HUES6 (cell line): ENCODE measurements around the gene CGNL1.
A peak's percentile ranks its signal among the peaks of the same experiment; 100 is the strongest.

ENCODE experiments used
- H3K27ac ChIP-seq: 2 replicates; pipeline ENCODE4 v1.7.0; 2013; ENCODE audit warnings: low read depth, mild to moderate bottlenecking, low read length, inconsistent platforms
- H3K27me3 ChIP-seq: 2 replicates; pipeline ENCODE4 v1.6.1; 2013; ENCODE audit warnings: low read length; ENCODE audit not compliant: control insufficient read depth, insufficient read depth
- H3K36me3 ChIP-seq: 2 replicates; pipeline ENCODE4 v1.6.1; 2013; ENCODE audit warnings: low read length; ENCODE audit not compliant: control insufficient read depth, insufficient read depth
- H3K4me1 ChIP-seq: 2 replicates; pipeline ENCODE4 v1.6.1; 2013; ENCODE audit warnings: low read length; ENCODE audit not compliant: control insufficient read depth, insufficient read depth
- H3K4me3 ChIP-seq: 2 replicates; pipeline ENCODE4 v1.5.1; 2013; ENCODE audit warnings: low read depth, low read length
- H3K9ac ChIP-seq: one replicate; pipeline ENCODE4 v1.6.1; 2013; ENCODE audit warnings: mild to moderate bottlenecking, low read length
- H3K9me3 ChIP-seq: 2 replicates; pipeline ENCODE4 v1.6.1; 2013; ENCODE audit warnings: low read depth, low read length; ENCODE audit not compliant: control insufficient read depth, insufficient read depth

CGNL1 gene

DNA sequence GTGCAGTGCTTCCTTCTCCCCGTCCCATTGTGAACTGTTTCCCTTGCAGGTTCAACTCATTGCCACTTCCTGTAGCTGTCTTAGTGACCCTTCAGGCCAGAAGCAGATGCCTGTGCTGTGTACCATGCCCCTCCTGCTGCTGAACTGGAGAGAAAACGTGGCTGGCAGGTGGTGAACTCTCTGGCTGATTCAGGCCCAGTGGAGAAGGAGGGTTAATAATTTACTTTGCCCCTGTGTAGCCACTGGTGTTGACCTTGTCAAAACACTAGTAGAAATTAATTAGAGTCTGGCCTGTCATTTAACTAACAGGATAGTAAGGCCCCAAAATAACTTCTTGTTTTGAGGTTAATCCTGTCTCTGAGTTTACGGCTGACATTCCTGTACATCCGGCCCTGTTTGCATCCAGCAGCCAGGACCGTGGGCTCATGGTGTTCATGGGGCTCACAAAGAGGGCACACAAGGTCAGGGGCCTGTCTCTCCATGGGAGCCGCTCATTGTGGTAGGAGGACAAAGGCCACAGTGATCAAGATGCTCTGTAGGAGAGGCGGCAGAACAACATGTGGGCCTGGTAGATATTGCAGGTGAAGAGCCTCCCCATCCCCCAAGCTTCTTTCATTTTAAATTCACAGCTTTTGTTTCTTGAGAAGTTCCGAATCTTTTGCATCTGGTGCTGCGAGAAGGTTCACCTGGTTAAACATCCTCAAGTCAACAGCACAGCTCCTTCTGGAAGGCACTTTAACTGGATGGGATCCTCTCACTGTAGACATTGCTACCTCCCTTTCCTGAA, 101.6 kb downstream of the CGNL1 start:
- no peak overlapping the region for H3K9ac ChIP-seq
- H3K4me1 ChIP-seq, result peaks cover 21% of the 10 kb centered on the region
- no peak overlapping the region for H3K27ac ChIP-seq
- H3K4me3 ChIP-seq, result no peak overlapping the region
- H3K27me3 ChIP-seq, result no peaks in the 10 kb centered on the region
- no peaks in the 10 kb centered on the region for H3K9me3 ChIP-seq
- peaks cover 25% of the 10 kb centered on the region for H3K36me3 ChIP-seq

DNA sequence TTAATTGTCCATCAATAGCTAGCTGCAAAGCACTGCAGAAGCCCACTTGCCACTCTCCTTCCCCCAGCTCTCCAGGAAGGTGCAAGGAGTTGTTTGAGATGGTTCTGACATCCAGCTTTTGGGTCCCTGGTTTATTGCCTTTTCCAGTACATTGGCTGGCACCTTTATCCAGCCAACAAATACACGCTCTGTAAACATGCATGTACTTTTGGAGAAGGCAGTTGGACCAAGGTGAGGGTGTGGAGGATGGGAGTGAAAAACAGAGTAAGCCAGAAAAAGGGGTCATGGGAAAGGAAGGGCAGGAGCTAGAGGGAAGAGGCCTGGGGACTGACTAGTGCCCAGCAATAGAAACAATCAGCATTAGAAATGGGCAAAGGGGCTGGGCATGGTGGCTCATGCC, 102.7 kb downstream of the CGNL1 start:
- H3K9ac ChIP-seq, result no peak overlapping the region
- H3K9me3 ChIP-seq, result no peaks in the 10 kb centered on the region
- no peaks in the 10 kb centered on the region for H3K27me3 ChIP-seq
- H3K4me1 ChIP-seq, result peaks cover 21% of the 10 kb centered on the region
- peaks cover 17% of the 10 kb centered on the region for H3K36me3 ChIP-seq
- H3K4me3 ChIP-seq, result no peak overlapping the region
- no peak overlapping the region for H3K27ac ChIP-seq

DNA sequence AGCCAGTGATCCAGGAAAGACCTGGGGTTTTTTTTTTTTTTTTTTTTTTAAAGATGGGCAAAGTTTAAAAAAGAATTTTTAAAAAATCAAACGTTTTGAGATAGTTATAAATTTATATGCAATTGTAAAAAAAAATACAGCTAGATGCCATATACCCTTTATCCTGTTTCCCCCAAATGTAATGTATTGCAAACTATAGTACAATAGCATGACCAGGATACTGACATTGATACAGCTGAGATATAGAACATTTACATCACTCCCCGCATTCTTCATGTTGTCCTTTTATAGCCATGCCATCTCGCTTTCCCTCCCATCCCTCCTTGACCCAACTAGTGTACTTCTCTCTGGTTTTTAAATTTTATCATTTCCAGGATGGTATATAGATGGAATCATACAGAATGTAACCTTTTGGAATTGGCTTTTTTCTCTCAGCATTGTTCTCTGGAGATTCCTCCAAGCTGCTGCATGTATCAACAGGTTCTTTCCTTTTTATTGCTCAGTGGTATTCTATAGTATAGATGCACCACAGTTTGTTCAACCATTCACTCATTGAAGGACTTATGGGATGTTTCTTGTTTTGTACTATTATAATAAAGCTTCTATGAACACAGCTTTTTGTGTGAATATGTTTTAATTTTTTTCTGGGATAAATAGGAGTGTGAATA, 104.9 kb downstream of the CGNL1 start:
- Histone ChIP-seq H3K9me3 (no peaks in the 10 kb centered on the region), H3K4me3 (no peak overlapping the region), H3K27ac (no peak overlapping the region), H3K4me1 (peaks cover 31% of the 10 kb centered on the region), H3K27me3 (no peaks in the 10 kb centered on the region), H3K9ac (no peak overlapping the region), H3K36me3 (peaks cover 7% of the 10 kb centered on the region)

DNA sequence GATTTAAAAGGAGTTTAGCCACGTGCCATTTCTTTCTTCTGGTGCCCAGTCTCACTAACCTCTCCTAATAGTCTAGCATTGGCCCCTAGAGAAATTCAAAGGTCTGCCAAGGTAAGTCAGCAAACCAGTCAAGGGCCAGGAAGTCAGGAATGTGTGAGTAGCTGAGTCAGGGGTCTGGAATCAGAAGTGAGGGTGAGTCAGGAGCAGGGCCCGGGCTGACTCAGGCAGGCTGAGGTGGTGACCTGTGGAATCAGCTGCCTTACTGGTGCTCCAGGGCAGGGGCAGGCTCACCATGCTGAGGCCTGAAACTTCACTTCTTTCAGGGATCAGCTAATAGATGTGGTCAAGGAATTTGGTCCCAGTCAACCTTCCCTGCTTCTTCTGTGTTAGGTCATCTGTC, 109.6 kb downstream of the CGNL1 start:
- Histone ChIP-seq H3K27ac (peak overlapping the region; percentile 22; the same call in 1 of the 2 replicates), H3K9ac (no peak overlapping the region), H3K36me3 (peaks cover 5% of the 10 kb centered on the region; the same call in 1 of the 2 replicates), H3K4me3 (no peak overlapping the region), H3K9me3 (no peaks in the 10 kb centered on the region), H3K4me1 (peaks cover 15% of the 10 kb centered on the region), H3K27me3 (no peaks in the 10 kb centered on the region)

DNA sequence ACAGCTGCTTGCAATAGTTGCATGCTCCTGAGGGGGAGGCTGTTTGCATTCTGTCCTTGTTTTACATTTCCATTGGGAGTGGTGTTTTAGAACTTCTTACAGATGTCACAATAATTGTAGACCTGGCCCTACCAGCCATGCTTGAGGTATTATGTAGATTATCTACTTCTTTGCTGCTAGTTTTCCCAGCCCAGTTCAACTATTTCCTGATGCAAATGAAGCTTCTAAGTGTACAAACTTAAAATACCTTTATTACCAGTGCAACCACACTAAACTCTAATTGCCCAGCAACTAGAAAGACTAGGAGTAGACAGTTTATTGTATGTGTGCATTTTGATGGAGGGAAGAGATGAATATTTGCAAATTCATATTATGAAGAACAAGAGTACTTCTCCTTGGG, 110.5 kb downstream of the CGNL1 start:
- no peak overlapping the region for H3K27ac ChIP-seq
- no peak overlapping the region for H3K4me3 ChIP-seq
- peaks cover 5% of the 10 kb centered on the region; the same call in 1 of the 2 replicates for H3K36me3 ChIP-seq

DNA sequence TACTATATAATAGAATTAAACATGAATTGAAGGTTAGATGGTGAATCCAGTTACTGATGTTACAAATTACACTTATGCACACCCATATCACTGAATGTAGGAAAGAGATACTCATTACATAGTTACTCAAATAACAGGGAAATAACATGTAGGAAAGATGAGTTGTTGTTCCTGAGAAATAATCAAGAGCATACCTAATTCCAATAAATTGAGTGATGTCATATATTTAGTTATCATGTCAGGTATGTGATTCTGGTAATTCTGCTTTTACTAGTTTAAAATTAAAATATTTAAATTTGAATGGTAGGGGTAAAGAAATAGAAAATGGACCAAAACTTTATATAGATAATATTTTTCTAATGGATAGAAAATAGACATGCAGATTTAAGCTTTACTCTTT, 112.8 kb downstream of the CGNL1 start:
- Histone ChIP-seq H3K27me3 (no peaks in the 10 kb centered on the region), H3K4me3 (no peak overlapping the region), H3K36me3 (peaks cover 7% of the 10 kb centered on the region), H3K27ac (no peak overlapping the region), H3K9ac (no peak overlapping the region), H3K9me3 (no peaks in the 10 kb centered on the region), H3K4me1 (peaks cover 15% of the 10 kb centered on the region)

More for the DNA sequence above, 110.5 kb downstream of the CGNL1 start:
- no peak overlapping the region for H3K9ac ChIP-seq
- H3K9me3 ChIP-seq, result no peaks in the 10 kb centered on the region
- no peaks in the 10 kb centered on the region for H3K27me3 ChIP-seq
- H3K4me1 ChIP-seq, result peaks cover 15% of the 10 kb centered on the region

DNA sequence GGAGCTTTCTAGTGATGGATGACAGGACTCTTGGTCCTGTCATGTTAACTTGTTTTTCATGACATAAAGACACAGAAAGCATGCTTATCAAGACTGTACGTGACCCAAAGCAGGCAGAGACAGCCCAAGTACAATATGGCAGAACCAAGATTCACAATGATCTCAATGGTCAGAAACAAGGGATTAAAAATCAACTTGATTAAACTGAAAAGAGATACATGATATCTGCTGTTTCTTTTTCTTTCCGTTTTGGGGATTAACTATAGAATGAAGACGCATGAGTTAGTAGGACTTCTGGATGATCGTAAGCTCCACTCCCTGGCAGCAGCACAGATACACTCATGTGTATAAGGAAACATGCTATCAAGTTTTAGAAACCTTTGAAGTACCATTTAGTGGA, 117.0 kb downstream of the CGNL1 start:
- peaks cover 17% of the 10 kb centered on the region; the same call in 1 of the 2 replicates for H3K4me1 ChIP-seq
- H3K27me3 ChIP-seq, result no peaks in the 10 kb centered on the region

DNA sequence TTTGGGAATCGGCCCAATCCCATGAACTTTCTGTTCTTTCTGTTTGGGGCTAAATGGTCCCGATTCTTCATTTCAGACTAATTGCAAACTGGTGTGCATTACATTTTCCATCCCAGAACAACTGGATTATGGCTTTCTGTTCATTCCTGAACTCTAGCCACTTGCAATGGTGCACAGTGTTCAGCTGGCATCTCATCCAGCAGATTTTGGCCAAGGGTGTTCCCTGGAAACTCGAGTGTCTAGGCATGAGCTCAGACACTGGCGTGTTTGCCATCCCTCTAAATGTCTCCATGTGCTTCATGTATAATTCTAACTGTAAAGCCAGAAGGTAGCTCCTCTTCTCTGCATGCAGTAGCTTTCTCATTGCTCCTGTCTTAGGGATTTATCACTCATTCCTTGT, 118.3 kb downstream of the CGNL1 start:
- Histone ChIP-seq H3K27me3 (no peaks in the 10 kb centered on the region), H3K4me1 (peaks cover 17% of the 10 kb centered on the region; the same call in 1 of the 2 replicates), H3K27ac (no peak overlapping the region), H3K9ac (no peak overlapping the region), H3K4me3 (no peak overlapping the region), H3K9me3 (no peaks in the 10 kb centered on the region), H3K36me3 (peaks cover 7% of the 10 kb centered on the region; the same call in 1 of the 2 replicates)

More for the DNA sequence above, 117.0 kb downstream of the CGNL1 start:
- Histone ChIP-seq H3K36me3 (peaks cover 11% of the 10 kb centered on the region), H3K9me3 (no peaks in the 10 kb centered on the region), H3K27ac (no peak overlapping the region), H3K4me3 (no peak overlapping the region), H3K9ac (no peak overlapping the region)

DNA sequence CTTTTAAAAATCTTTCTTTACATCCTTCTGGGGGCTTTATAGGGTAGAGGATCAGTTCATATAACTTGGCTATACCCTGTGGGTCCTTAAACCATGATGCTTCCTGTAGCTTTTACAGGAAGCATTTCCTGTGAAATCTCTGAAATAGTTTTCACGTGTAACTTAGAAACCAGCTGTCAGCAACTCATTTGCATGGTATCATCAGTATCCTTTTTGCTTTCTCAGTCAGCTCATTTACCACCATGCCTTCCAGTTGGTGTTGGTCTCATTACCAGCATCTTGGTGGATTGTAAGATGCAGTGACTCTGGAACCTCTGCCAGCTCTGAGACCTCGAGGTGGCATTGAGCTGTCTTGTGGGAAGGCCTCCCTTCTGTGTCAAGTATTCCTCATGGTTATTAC, 118.7 kb downstream of the CGNL1 start:
- peak overlapping the region; percentile 33 for H3K9ac ChIP-seq
- peaks cover 7% of the 10 kb centered on the region; the same call in 1 of the 2 replicates for H3K36me3 ChIP-seq
- no peaks in the 10 kb centered on the region for H3K27me3 ChIP-seq
- H3K4me1 ChIP-seq, result peaks cover 21% of the 10 kb centered on the region; the same call in 1 of the 2 replicates
- peak overlapping the region; percentile 57; the same call in 1 of the 2 replicates for H3K27ac ChIP-seq
- H3K9me3 ChIP-seq, result no peaks in the 10 kb centered on the region
- no peak overlapping the region for H3K4me3 ChIP-seq

DNA sequence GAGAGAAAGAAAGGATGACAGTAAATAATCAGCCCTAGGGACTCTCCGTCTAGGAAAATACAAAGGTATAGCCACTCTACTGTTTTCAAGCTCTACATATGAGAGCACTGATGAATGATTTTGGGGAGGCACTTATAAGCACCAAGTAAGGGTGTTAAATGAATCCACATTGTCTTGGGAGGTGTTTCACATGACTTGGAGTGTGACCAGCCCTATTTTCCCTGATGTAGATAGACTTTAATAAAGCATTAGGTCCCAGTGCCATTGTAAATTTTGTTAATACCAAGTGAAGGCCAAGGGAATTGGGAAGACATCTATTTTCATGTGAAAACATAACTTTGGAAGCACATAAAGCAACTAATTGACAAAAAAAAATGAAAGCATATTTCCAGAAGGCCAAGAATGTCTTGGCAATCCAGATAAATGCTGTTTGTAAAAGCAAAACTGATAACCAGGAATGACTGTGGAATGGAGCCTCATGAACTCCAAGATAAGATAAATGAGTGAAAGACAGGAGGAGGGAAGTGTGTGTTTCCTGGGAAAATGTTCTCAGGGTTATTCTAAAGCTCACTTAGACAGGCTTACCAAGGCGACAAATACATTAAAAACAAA, 119.4 kb downstream of the CGNL1 start:
- Histone ChIP-seq H3K4me1 (peaks cover 23% of the 10 kb centered on the region; the same call in 1 of the 2 replicates), H3K9me3 (no peaks in the 10 kb centered on the region), H3K9ac (peak overlapping the region; percentile 70), H3K27me3 (no peaks in the 10 kb centered on the region), H3K36me3 (peaks cover 7% of the 10 kb centered on the region; the same call in 1 of the 2 replicates), H3K4me3 (no peak overlapping the region), H3K27ac (peak overlapping the region; percentile 57; the same call in 1 of the 2 replicates)

DNA sequence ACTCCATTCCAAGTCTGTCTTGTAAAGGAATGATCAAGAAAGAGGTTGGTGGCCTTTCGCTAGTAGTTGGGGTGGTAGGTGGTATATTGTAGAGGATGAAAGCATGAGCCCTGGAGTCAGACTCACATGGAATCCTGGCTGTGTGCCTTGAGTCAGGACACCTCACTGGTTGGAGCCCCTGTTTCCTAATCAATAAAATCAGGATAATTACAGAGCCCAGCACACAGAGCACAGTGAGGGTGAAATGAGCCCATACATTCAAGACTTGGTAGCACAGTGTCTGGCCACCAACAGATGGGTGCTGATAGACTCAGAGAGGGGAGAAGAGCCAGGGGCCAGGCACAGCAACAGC, 120.3 kb downstream of the CGNL1 start:
- peak overlapping the region; percentile 70 for H3K9ac ChIP-seq
- no peaks in the 10 kb centered on the region for H3K9me3 ChIP-seq
- no peaks in the 10 kb centered on the region for H3K27me3 ChIP-seq
- no peak overlapping the region for H3K4me3 ChIP-seq
- peak overlapping the region; percentile 57; the same call in 1 of the 2 replicates for H3K27ac ChIP-seq
- peaks cover 7% of the 10 kb centered on the region; the same call in 1 of the 2 replicates for H3K36me3 ChIP-seq
- peaks cover 28% of the 10 kb centered on the region; the same call in 1 of the 2 replicates for H3K4me1 ChIP-seq
